Duodenal mucosa (tissue), 2 donors: ENCODE data around the gene C2orf92.

Experiments used
- H3K27ac ChIP-seq: one replicate; pipeline ENCODE4 v1.7.0; 2013; ENCODE audit warnings: low read depth, low read length
- H3K27me3 ChIP-seq, 2 donors: one replicate each; pipeline ENCODE4 v1.7.0; 2013; ENCODE audit warnings: low read length in 2 of 2, control low read depth in 1 of 2; ENCODE audit not compliant: insufficient read depth in 2 of 2, control insufficient read depth in 1 of 2
- H3K36me3 ChIP-seq, 2 donors: one replicate each; pipeline ENCODE4 v1.7.0; 2013; ENCODE audit warnings: low read length in 2 of 2, control low read depth in 1 of 2; ENCODE audit not compliant: insufficient read depth in 2 of 2, control insufficient read depth in 1 of 2
- H3K4me1 ChIP-seq, 2 donors: one replicate each; pipeline ENCODE4 v1.7.0; 2013; ENCODE audit warnings: low read length in 2 of 2, control low read depth in 1 of 2; ENCODE audit not compliant: insufficient read depth in 2 of 2, control insufficient read depth in 1 of 2
- H3K4me3 ChIP-seq, 2 donors: one replicate each; pipeline ENCODE4 v1.7.0; 2013; ENCODE audit warnings: low read length in 2 of 2, low read depth in 1 of 2
- H3K9ac ChIP-seq, 2 donors: one replicate each; pipeline ENCODE4 v1.7.0; 2013; ENCODE audit warnings: low read length in 2 of 2, low read depth in 1 of 2
- H3K9me3 ChIP-seq, 2 donors: one replicate each; pipeline ENCODE4 v1.7.0; 2013; ENCODE audit warnings: low read length in 2 of 2, control low read depth in 1 of 2; ENCODE audit not compliant: control insufficient read depth in 1 of 2

Gene C2orf92

GRCh38 chr2:97688062-97688827 is 18.7 kb downstream of the C2orf92 start:
- Histone ChIP-seq H3K4me1 (no peaks in the 10 kb centered on the region), H3K9ac (no peak overlapping the region), H3K4me3 (no peak overlapping the region), H3K27me3 (no peaks in the 10 kb centered on the region), H3K9me3 (no peaks in the 10 kb centered on the region), H3K36me3 (no peaks in the 10 kb centered on the region), H3K27ac (no peak overlapping the region)

GRCh38 chr2:97691166-97691565 is 21.7 kb downstream of the C2orf92 start:
- Histone ChIP-seq H3K9ac (no peak overlapping the region), H3K36me3 (no peaks in the 10 kb centered on the region), H3K9me3 (no peaks in the 10 kb centered on the region), H3K27me3 (no peaks in the 10 kb centered on the region), H3K27ac (no peak overlapping the region), H3K4me3 (no peak overlapping the region), H3K4me1 (no peaks in the 10 kb centered on the region)

GRCh38 chr2:97693476-97693875 is 24.0 kb downstream of the C2orf92 start:
- Histone ChIP-seq H3K27ac (no peak overlapping the region), H3K4me1 (peaks cover 0 to 6% of the 10 kb centered on the region in 2 donors), H3K36me3 (no peaks in the 10 kb centered on the region), H3K4me3 (no peak overlapping the region), H3K9ac (no peak overlapping the region), H3K9me3 (no peaks in the 10 kb centered on the region), H3K27me3 (no peaks in the 10 kb centered on the region)

- no peak overlapping the region for H3K27ac ChIP-seq
- peaks cover 0 to 6% of the 10 kb centered on the region in 2 donors for H3K4me1 ChIP-seq
- no peaks in the 10 kb centered on the region for H3K36me3 ChIP-seq
- no peaks in the 10 kb centered on the region for H3K27me3 ChIP-seq
- no peaks in the 10 kb centered on the region for H3K9me3 ChIP-seq
- H3K4me3 ChIP-seq = no peak overlapping the region
- no peak overlapping the region for H3K9ac ChIP-seq
These were observed 26.2 kb downstream of the C2orf92 start for GRCh38 chr2:97695744-97696143.

GRCh38 chr2:97697252-97698235 is 28.0 kb downstream of the C2orf92 start:
- Histone ChIP-seq H3K4me1 (peaks cover 0 to 6% of the 10 kb centered on the region in 2 donors), H3K27me3 (no peaks in the 10 kb centered on the region), H3K27ac (no peak overlapping the region), H3K4me3 (no peak overlapping the region), H3K9ac (peak overlapping the region in 1 of 2 donors; percentile 7), H3K36me3 (no peaks in the 10 kb centered on the region), H3K9me3 (no peaks in the 10 kb centered on the region)

GRCh38 chr2:97698530-97698929 is 29.0 kb downstream of the C2orf92 start:
- no peaks in the 10 kb centered on the region for H3K27me3 ChIP-seq
- no peaks in the 10 kb centered on the region for H3K9me3 ChIP-seq
- H3K4me3 ChIP-seq = no peak overlapping the region
- H3K4me1 ChIP-seq = peaks cover 0 to 6% of the 10 kb centered on the region in 2 donors
- no peaks in the 10 kb centered on the region for H3K36me3 ChIP-seq
- no peak overlapping the region for H3K27ac ChIP-seq
- H3K9ac ChIP-seq = no peak overlapping the region

GRCh38 chr2:97699765-97700444 is 30.4 kb downstream of the C2orf92 start:
- no peak overlapping the region for H3K27ac ChIP-seq
- H3K9me3 ChIP-seq = no peaks in the 10 kb centered on the region
- H3K9ac ChIP-seq = no peak overlapping the region
- H3K27me3 ChIP-seq = no peaks in the 10 kb centered on the region
- peaks cover 0 to 6% of the 10 kb centered on the region in 2 donors for H3K4me1 ChIP-seq
- no peak overlapping the region for H3K4me3 ChIP-seq
- no peaks in the 10 kb centered on the region for H3K36me3 ChIP-seq

GRCh38 chr2:97701186-97701585 is 31.7 kb downstream of the C2orf92 start:
- H3K27me3 ChIP-seq = no peaks in the 10 kb centered on the region
- H3K4me1 ChIP-seq = peaks cover 0 to 6% of the 10 kb centered on the region in 2 donors
- H3K4me3 ChIP-seq = no peak overlapping the region
- H3K36me3 ChIP-seq = no peaks in the 10 kb centered on the region
- H3K27ac ChIP-seq = no peak overlapping the region
- H3K9me3 ChIP-seq = no peaks in the 10 kb centered on the region
- H3K9ac ChIP-seq = no peak overlapping the region

GRCh38 chr2:97701851-97702465 is 32.4 kb downstream of the C2orf92 start:
- Histone ChIP-seq H3K9me3 (no peaks in the 10 kb centered on the region), H3K27ac (no peak overlapping the region), H3K4me3 (no peak overlapping the region), H3K27me3 (no peaks in the 10 kb centered on the region), H3K36me3 (no peaks in the 10 kb centered on the region), H3K9ac (no peak overlapping the region), H3K4me1 (peaks cover under 1 to 3% of the 10 kb centered on the region in 2 donors)
